Mucosa of descending colon (tissue), 3 donors: ENCODE results near the gene MARCHF11. TPM values are rescaled to one million over a fixed set of nuclear protein-coding genes. Genes with fewer than 3 reads are reported as not detected.

ENCODE experiments used
- ATAC-seq: fragments of 200-7000 bp; cut with Tn5 transposase; one replicate; pipeline ENCODE4 v1.9.1; 2020; ENCODE audit warnings: mild to moderate bottlenecking, moderate library complexity
- DNase-seq, 3 donors: peaks; one replicate each; pipeline ENCODE4 v3.0.0-alpha.2; 2020
- H3K36me3 ChIP-seq: fragments of 200-600 bp; one replicate; pipeline ENCODE4 v1.8.0; 2021; ENCODE audit warnings: low read depth, mild to moderate bottlenecking
- H3K4me1 ChIP-seq: fragments of 200-600 bp; one replicate; pipeline ENCODE4 v1.8.0; 2021; ENCODE audit warnings: low read depth, mild to moderate bottlenecking
- H3K4me3 ChIP-seq: fragments of 200-600 bp; one replicate; pipeline ENCODE4 v1.8.0; 2021; ENCODE audit warnings: mild to moderate bottlenecking
- H3K9me3 ChIP-seq: fragments of 200-600 bp; one replicate; pipeline ENCODE4 v1.8.0; 2021; ENCODE audit warnings: mild to moderate bottlenecking
- intact Hi-C, 2 donors: fragments of 100-400 bp; cut with DNase I in 1 of 2; cut with micrococcal nuclease in 1 of 2; formaldehyde crosslinking; loops; one replicate each; pipeline versions ENCODE4 v1.11.0 to v1.11.1; 2022; cut with DNase I, micrococcal nuclease
- long read RNA-seq, 2 donors: library from polyadenylated mRNA; unstranded; transcript quantifications; one replicate each; pipeline ENCODE4 v2.0.0, GENCODE V29; 2019 to 2021
- total RNA-seq, 3 donors: library from RNA; stranded (reverse); fragmentation: NEBNext Ultra II Directional in 2 of 3; extraction: Animal tissue kit (Norgen Biotek cat#: 25700) in 2 of 3; gene quantifications; one replicate each; pipeline versions ENCODE4 v1.2.1 to v1.2.4, GENCODE V29; 2021 to 2023
- TF ChIP-seq, protein P1 (sequence below): fragments of 200-600 bp; IDR thresholded peaks from one replicate; pipeline ENCODE4 v1.8.0; 2022; ENCODE audit warnings: antibody characterized with exemption, mild to moderate bottlenecking
- donor health status: DM: no; HTN: no; CAD: no; lungs with moderate emphysema.
- donor health status: DM: no; HTN: no; CAD: no.
- donor health status: DM: no; HTN: yes; CAD: no.

Gene MARCHF11, protein sequence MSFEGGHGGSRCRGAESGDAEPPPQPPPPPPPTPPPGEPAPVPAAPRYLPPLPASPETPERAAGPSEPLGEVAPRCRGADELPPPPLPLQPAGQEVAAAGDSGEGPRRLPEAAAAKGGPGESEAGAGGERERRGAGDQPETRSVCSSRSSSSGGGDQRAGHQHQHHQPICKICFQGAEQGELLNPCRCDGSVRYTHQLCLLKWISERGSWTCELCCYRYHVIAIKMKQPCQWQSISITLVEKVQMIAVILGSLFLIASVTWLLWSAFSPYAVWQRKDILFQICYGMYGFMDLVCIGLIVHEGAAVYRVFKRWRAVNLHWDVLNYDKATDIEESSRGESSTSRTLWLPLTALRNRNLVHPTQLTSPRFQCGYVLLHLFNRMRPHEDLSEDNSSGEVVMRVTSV
- total RNA-seq, result not detected
- long read RNA-seq, donor 1, result 0 reads
- long read RNA-seq, donor 2, result 0 reads

- TF ChIP-seq, protein P1, sequence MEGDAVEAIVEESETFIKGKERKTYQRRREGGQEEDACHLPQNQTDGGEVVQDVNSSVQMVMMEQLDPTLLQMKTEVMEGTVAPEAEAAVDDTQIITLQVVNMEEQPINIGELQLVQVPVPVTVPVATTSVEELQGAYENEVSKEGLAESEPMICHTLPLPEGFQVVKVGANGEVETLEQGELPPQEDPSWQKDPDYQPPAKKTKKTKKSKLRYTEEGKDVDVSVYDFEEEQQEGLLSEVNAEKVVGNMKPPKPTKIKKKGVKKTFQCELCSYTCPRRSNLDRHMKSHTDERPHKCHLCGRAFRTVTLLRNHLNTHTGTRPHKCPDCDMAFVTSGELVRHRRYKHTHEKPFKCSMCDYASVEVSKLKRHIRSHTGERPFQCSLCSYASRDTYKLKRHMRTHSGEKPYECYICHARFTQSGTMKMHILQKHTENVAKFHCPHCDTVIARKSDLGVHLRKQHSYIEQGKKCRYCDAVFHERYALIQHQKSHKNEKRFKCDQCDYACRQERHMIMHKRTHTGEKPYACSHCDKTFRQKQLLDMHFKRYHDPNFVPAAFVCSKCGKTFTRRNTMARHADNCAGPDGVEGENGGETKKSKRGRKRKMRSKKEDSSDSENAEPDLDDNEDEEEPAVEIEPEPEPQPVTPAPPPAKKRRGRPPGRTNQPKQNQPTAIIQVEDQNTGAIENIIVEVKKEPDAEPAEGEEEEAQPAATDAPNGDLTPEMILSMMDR, result no peak
- Histone ChIP-seq H3K9me3 (no peaks in the 10 kb centered on the region), H3K36me3 (no peaks in the 10 kb centered on the region), H3K4me1 (no peaks in the 10 kb centered on the region), H3K4me3 (no peak within 1 kb of the TSS)
- intact Hi-C loops, result no loop called here
- DNase-seq (no peak), ATAC-seq (no peak)
These were observed at the start of gene MARCHF11 for GRCh38 chr5:16179511-16179935. MARCHF11 (minus strand) TSS chr5:16179791; CDS start chr5:16179575, 216 bp downstream.

- H3K9me3 ChIP-seq, result no peaks in the 10 kb centered on the region
- H3K36me3 ChIP-seq, result no peaks in the 10 kb centered on the region
- TF ChIP-seq, protein P1, result no peak
- no peaks in the 10 kb centered on the region for H3K4me1 ChIP-seq
- ATAC-seq (no peak), DNase-seq (no peak)
- intact Hi-C loops, result no loop called here
- no peak overlapping the region for H3K4me3 ChIP-seq
These were observed 46.3 kb upstream of the MARCHF11 start for GRCh38 chr5:16225927-16226326.

DNA sequence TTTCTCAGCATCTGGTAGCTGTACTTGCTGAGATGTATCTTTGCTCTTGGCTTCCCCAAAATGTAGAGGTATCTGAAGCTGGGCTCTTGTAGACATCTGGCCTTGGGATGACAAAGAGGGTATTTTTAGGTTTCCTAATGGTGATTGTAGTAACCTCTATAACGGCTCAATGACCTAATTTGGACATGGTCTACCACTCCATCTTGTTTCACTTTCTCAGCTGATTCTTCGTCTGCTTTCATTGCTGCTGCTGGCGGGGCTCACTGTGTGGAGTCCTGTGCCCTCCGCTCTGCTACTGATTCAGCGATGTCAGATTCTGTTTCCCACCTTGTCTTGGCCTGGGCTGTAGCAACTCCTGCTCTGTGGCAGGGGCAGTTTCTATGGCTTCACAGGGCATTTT, 12.7 kb upstream of the MARCHF11 start:
- no peak overlapping the region for H3K4me3 ChIP-seq
- no peaks in the 10 kb centered on the region for H3K9me3 ChIP-seq
- no peaks in the 10 kb centered on the region for H3K4me1 ChIP-seq
- ATAC-seq (no peak), DNase-seq (no peak)
- intact Hi-C loops, result no loop called here
- TF ChIP-seq, protein P1, result no peak
- no peaks in the 10 kb centered on the region for H3K36me3 ChIP-seq

DNA sequence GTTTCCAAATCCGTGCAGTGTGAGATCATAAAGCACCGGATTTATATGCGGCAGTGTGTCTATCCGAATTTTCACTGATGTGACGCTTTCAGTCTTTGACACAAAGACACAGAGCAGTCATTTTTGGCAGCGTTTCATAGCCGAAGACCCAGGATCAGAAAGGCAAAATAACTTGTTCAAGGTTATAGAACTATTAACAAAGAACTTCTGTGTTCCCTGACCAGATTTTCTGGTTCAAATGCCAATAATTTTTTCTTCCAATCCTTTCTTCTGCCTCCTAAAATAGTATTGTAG, 1.1 kb upstream of the MARCHF11 start:
- ATAC-seq, result no peak
- H3K9me3 ChIP-seq, result no peaks in the 10 kb centered on the region
- H3K4me3 ChIP-seq, result no peak overlapping the region
- TF ChIP-seq, protein P1, result no peak
- DNase-seq, result no peak
- intact Hi-C loops, result no loop called here
- H3K4me1 ChIP-seq, result no peaks in the 10 kb centered on the region
- H3K36me3 ChIP-seq, result no peaks in the 10 kb centered on the region

- TF ChIP-seq, protein P1, result no peak
- no peaks in the 10 kb centered on the region for H3K9me3 ChIP-seq
- ATAC-seq, result no peak
- no peak for DNase-seq
- no peak overlapping the region for H3K4me3 ChIP-seq
- intact Hi-C loops, result no loop called here
- no peaks in the 10 kb centered on the region for H3K36me3 ChIP-seq
- H3K4me1 ChIP-seq, result no peaks in the 10 kb centered on the region
These were observed 571 bp upstream of the MARCHF11 start for GRCh38 chr5:16179936-16180788.
